Endothelial cell of umbilical vein (primary cell): ENCODE measurements around the gene LEMD3. TPM values are rescaled to one million over a fixed set of nuclear protein-coding genes. Genes with fewer than 3 reads are reported as not detected.

Experiments used
- BruUV-seq: library from RNA; stranded (reverse); fragments of 400-500 nt; replicated peaks from 2 replicates; lab custom pipeline; 2021; lab: Mats Ljungman, UMichigan
- CTCF ChIA-PET: fragments of 300-600, 350-600 bp; sonication (Branson Sonifier 250); formaldehyde crosslinking; loops from one replicate; lab custom pipeline; 2021; ENCODE audit warnings: antibody characterized with exemption, inconsistent platforms; lab: Charles Lee
- POLR2A ChIA-PET: fragments of 300-600, 350-600 bp; sonication (Branson Sonifier 250); formaldehyde crosslinking; loops from one replicate; lab custom pipeline; 2021; ENCODE audit warnings: antibody characterized with exemption, inconsistent platforms; lab: Charles Lee
- DNase-seq: peaks from one replicate; pipeline ENCODE4 v3.0.0-alpha.2; 2011; ENCODE audit warnings: low read depth, low spot score
- FAIRE-seq: peaks from 2 replicates; lab custom pipeline; 2011; peaks lifted over from hg19 to GRCh38; lab: Jason Lieb, UNC
- H2AFZ ChIP-seq: 2 replicates; pipeline ENCODE4 v1.6.0; 2012; ENCODE audit warnings: low read depth, low read length, control low read depth, inconsistent platforms
- H3K27ac ChIP-seq: 2 replicates; pipeline ENCODE4 v1.5.1; 2011; ENCODE audit warnings: low read depth, mild to moderate bottlenecking, control low read depth, low read length, moderate library complexity; ENCODE audit not compliant: insufficient read depth
- H3K27me3 ChIP-seq, 2 experiments: 2 replicates each; pipeline versions ENCODE4 v1.6.0 to v1.6.1; 2011; ENCODE audit warnings: low read length in 2 of 2, mixed read lengths in 1 of 2; ENCODE audit not compliant: control insufficient read depth in 2 of 2, insufficient read depth in 2 of 2
- H3K36me3 ChIP-seq, 2 experiments: 2 replicates in 1 of 2; 3 replicates in 1 of 2; pipeline ENCODE4 v1.5.1; 2011; ENCODE audit warnings: low read length in 2 of 2, mild to moderate bottlenecking in 1 of 2, moderate library complexity in 1 of 2; ENCODE audit not compliant: control insufficient read depth in 2 of 2, insufficient read depth in 2 of 2; ENCODE audit errors: extremely low read depth in 1 of 2
- H3K4me1 ChIP-seq: 3 replicates; pipeline ENCODE4 v1.5.1; 2011; ENCODE audit warnings: mild to moderate bottlenecking, low read length; ENCODE audit not compliant: control insufficient read depth, insufficient read depth; ENCODE audit errors: extremely low read depth
- H3K4me2 ChIP-seq: 2 replicates; pipeline ENCODE4 v1.6.1; 2011; ENCODE audit warnings: low read length, control low read depth, mixed read lengths; ENCODE audit not compliant: insufficient read depth
- H3K4me3 ChIP-seq, 3 experiments: fragments of 200-600 bp in 1 of 3; sonication (generic), shearing (Covaris generic) in 1 of 3; replicated peaks in 1 of 3; 2 replicates each; pipeline ENCODE4 v1.5.1; 2011 to 2016; ENCODE audit warnings: control low read depth in 3 of 3, low read length in 3 of 3, mild to moderate bottlenecking in 2 of 3, inconsistent platforms in 1 of 3, low read depth in 1 of 3, moderate library complexity in 1 of 3; ENCODE audit not compliant: insufficient read depth in 1 of 3
- H3K79me2 ChIP-seq: 2 replicates; pipeline ENCODE4 v1.6.0; 2012; ENCODE audit warnings: low read length, inconsistent platforms; ENCODE audit not compliant: control insufficient read depth, insufficient read depth
- H3K9ac ChIP-seq: replicated peaks from 2 replicates; pipeline ENCODE3; 2011; ENCODE audit warnings: low read length, control low read depth; ENCODE audit not compliant: insufficient read depth; ENCODE audit errors: extremely low read depth
- H3K9me1 ChIP-seq: replicated peaks from 3 replicates; pipeline ENCODE4 v1.6.0; 2011; ENCODE audit warnings: mild to moderate bottlenecking, low read length; ENCODE audit not compliant: control insufficient read depth, insufficient read depth; ENCODE audit errors: extremely low read depth
- H3K9me3 ChIP-seq: replicated peaks from 2 replicates; pipeline ENCODE4 v1.5.1; 2012; ENCODE audit warnings: low read length, inconsistent platforms; ENCODE audit not compliant: control insufficient read depth, insufficient read depth
- H4K20me1 ChIP-seq: replicated peaks from 2 replicates; pipeline ENCODE3; 2011; ENCODE audit warnings: mild to moderate bottlenecking, low read length; ENCODE audit not compliant: control insufficient read depth, insufficient read depth; ENCODE audit errors: extremely low read depth
- EZH2 ChIP-seq: IDR thresholded peaks from 2 replicates; pipeline ENCODE4 v1.6.1; 2012; ENCODE audit warnings: borderline replicate concordance, low read depth, mild to moderate bottlenecking, moderate library complexity, low read length, inconsistent platforms; ENCODE audit not compliant: severe bottlenecking
- FOS ChIP-seq: IDR thresholded peaks from 2 replicates; pipeline ENCODE4 v1.6.1; 2011; ENCODE audit warnings: mild to moderate bottlenecking, low read length, moderate library complexity, borderline replicate concordance; ENCODE audit not compliant: insufficient read depth
- GATA2 ChIP-seq: IDR thresholded peaks from 2 replicates; pipeline ENCODE4 v1.7.0; 2011; ENCODE audit warnings: low read depth, mild to moderate bottlenecking, moderate library complexity, mixed read lengths, low read length; ENCODE audit not compliant: insufficient read length, insufficient read depth
- JUN ChIP-seq: IDR thresholded peaks from 2 replicates; pipeline ENCODE4 v1.6.1; 2011; ENCODE audit warnings: borderline replicate concordance, low read depth; ENCODE audit not compliant: insufficient read length, insufficient read depth
- MYC ChIP-seq: IDR thresholded peaks from one replicate; pipeline ENCODE4 v1.6.1; 2011; ENCODE audit warnings: mild to moderate bottlenecking, low read depth, low read length
- POLR2A ChIP-seq: IDR thresholded peaks from 2 replicates; pipeline ENCODE4 v1.6.1; 2012; ENCODE audit warnings: low read depth, mild to moderate bottlenecking, control low read depth, low read length
- POLR2AphosphoS5 ChIP-seq: IDR thresholded peaks from 2 replicates; pipeline ENCODE4 v1.6.1; 2012; ENCODE audit warnings: low read depth, mild to moderate bottlenecking, control low read depth, low read length, moderate library complexity; ENCODE audit not compliant: insufficient read depth
- dilution Hi-C: fragments of 300-500 bp; cut with MboI; formaldehyde crosslinking; loops from one replicate; pipeline ENCODE4 v1.15.0; 2019; ENCODE audit warnings: low sequenced_read_pairs; ENCODE audit not compliant: extremely low pct_ligation_motif_present
- intact Hi-C: fragments of 100-400 bp; cut with micrococcal nuclease; formaldehyde crosslinking; loops from one replicate; pipeline ENCODE4 v1.10.0; 2022
- polyA plus RNA-seq, 4 experiments: library from polyadenylated mRNA; depleted of rRNA in 3 of 4; stranded (reverse) in 3 of 4; unstranded in 1 of 4; fragments of >200 nt; gene quantifications; 2 replicates each; pipeline versions ENCODE4 v1.2.1 to v1.2.3, GENCODE V29; 2011 to 2012; ENCODE audit warnings: missing spikeins in 1 of 4
- total RNA-seq: library from RNA; stranded (reverse); gene quantifications from 2 replicates; pipeline ENCODE4 v1.2.3, GENCODE V29; 2021
- TF ChIP-seq, protein P1 (sequence below), 2 donors: IDR thresholded peaks; 1 replicate in 1 of 2; 2 replicates in 1 of 2; pipeline ENCODE4 v1.5.1; 2011; ENCODE audit warnings: low read length in 2 of 2, mild to moderate bottlenecking in 2 of 2, moderate library complexity in 2 of 2, control low read depth in 1 of 2, inconsistent platforms in 1 of 2, low read depth in 1 of 2; ENCODE audit not compliant: insufficient read depth in 1 of 2; ENCODE audit errors: extremely low read depth in 1 of 2
- TF ChIP-seq, protein P2 (sequence below): IDR thresholded peaks from 2 replicates; pipeline ENCODE4 v1.6.1; 2011; ENCODE audit not compliant: insufficient read depth, insufficient read length

The LEMD3 gene
- total and polyA plus RNA-seq, 2 donors (not counting 3 experiments of a cell fraction or from before 2014, with no cell fraction given) = 7.4 to 24.2 TPM

DNA sequence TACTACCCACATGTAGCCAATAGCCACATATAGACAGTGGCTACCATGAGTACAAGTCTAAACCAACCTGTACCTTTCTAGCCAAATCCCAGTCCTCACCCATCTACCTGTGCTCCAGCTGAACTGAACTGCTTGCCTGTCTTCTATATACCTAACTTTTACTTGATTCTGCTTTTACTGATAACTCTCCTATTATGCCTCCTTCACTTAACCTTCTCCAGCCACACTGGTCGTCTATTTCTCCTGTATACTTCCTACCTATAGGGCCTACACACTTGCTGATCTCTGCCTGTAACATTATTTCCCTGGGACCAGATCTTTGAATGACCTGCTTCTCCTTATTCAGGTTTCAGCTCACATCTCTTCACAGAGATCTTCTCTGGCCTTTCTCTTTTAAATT is 83.1 kb downstream of the LEMD3 start:
- H3K9me1 ChIP-seq = no peaks in the 10 kb centered on the region
- BruUV-seq = no TSS peak
- no peaks in the 10 kb centered on the region for H3K27me3 ChIP-seq
- DNase-seq = no peak
- no peaks in the 10 kb centered on the region for H3K4me1 ChIP-seq
- no peak for TF ChIP-seq POLR2AphosphoS5
- no peak for TF ChIP-seq JUN
- TF ChIP-seq EZH2 = no peak
- TF ChIP-seq, protein P1, sequence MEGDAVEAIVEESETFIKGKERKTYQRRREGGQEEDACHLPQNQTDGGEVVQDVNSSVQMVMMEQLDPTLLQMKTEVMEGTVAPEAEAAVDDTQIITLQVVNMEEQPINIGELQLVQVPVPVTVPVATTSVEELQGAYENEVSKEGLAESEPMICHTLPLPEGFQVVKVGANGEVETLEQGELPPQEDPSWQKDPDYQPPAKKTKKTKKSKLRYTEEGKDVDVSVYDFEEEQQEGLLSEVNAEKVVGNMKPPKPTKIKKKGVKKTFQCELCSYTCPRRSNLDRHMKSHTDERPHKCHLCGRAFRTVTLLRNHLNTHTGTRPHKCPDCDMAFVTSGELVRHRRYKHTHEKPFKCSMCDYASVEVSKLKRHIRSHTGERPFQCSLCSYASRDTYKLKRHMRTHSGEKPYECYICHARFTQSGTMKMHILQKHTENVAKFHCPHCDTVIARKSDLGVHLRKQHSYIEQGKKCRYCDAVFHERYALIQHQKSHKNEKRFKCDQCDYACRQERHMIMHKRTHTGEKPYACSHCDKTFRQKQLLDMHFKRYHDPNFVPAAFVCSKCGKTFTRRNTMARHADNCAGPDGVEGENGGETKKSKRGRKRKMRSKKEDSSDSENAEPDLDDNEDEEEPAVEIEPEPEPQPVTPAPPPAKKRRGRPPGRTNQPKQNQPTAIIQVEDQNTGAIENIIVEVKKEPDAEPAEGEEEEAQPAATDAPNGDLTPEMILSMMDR (IDR thresholded peaks at IDR 0.05; ENCODE audit: extremely low read depth in 1 of 2, insufficient read depth in 1 of 2, low read depth in 1 of 2, low read length in 2 of 2) = no peak
- no peak for TF ChIP-seq POLR2A
- TF ChIP-seq, protein P2, sequence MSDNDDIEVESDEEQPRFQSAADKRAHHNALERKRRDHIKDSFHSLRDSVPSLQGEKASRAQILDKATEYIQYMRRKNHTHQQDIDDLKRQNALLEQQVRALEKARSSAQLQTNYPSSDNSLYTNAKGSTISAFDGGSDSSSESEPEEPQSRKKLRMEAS = no peak
- TF ChIP-seq GATA2 = no peak
- TF ChIP-seq MYC = no peak
- no peak for TF ChIP-seq FOS
- H3K4me2 ChIP-seq = no peak overlapping the region
- H4K20me1 ChIP-seq = no peaks in the 10 kb centered on the region
- POLR2A ChIA-PET = no interaction called here
- CTCF ChIA-PET = interaction anchor here (0.9 kb wide), 1 partner anchor 17 kb away, joined by 3 read pairs; no protein-coding TSS in a partner anchor
- FAIRE-seq = no peak
- no peaks in the 10 kb centered on the region for H3K36me3 ChIP-seq
- no peaks in the 10 kb centered on the region for H3K9me3 ChIP-seq
- dilution Hi-C loops (no loop called here), intact Hi-C loops (no loop called here)
- no peak overlapping the region for H2AFZ ChIP-seq
- H3K27ac ChIP-seq = no peak overlapping the region
- H3K4me3 ChIP-seq = no peak overlapping the region
- H3K79me2 ChIP-seq = no peaks in the 10 kb centered on the region
- H3K9ac ChIP-seq = no peak overlapping the region
